Activated effector memory CD4-positive, alpha-beta T cell treated with anti-CD3 and anti-CD28 coated beads, Interleukin-2, amount 50 U/mL, for 16 hours (primary cell): ENCODE data around the gene TUT1.
"Not testable (repeated sequence)": the region's sequence is repeated elsewhere in the genome, so short reads cannot be mapped to it uniquely, and the experiment has no call there.

Experiments
- DNase-seq: peaks from one replicate; pipeline ENCODE4 v3.0.0-alpha.2; 2020

TUT1 gene

DNA sequence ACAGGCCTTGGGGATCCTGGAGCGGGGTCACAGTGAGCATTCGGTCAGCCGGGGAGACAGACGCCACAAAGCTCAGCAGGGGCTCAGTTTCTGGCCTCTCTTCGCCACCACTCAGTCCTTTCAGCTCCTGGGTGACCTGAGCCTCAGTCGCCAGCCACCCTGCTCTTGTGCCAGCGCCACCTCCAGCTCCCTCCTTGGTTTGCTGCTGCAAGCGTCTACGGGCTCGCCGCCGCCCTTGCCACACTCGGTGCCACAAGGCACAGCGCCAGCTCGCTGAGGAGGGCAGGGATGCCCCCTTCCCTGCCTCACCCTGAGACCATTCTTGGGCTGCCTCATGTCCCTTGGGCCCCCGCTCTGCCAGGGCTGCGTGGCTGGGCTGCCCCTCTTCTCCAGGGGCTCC, 16.2 kb downstream of the TUT1 start:
- DNase-seq, result no peak

DNA sequence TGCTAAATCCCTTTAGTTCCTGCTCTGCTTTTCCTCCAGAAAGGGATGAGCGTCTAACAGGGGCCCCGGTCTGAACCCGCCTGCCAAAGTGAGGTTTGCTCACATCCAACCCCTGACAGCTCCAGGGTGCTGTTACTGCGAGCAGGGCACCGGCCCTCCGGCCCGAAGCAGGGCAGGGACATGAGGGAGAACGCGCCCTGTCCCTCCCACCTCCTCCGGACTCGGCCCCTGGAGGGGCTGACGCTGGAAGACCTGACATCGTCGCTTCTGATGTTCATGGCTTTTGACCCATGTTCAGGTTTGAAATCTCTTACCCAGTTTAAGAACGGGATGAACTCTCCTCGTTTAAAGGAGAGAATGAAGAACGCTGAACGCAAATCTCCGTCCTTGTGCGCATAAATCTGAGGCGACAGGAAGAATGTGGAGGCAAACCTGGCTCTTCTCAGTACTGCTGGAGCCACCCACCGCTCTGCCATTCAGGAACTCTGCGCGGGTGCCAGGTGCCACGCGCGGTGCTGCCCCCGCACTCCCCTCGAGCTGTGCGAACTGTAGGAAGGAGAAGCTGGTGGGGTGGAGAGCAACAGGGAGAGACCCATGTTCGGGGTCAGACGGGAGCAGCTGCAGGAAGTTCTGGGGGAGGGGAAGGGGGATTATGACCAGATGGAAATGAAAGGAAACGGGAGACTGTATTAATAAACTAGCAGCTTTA, 16.8 kb downstream of the TUT1 start:
- DNase-seq, result no peak

DNA sequence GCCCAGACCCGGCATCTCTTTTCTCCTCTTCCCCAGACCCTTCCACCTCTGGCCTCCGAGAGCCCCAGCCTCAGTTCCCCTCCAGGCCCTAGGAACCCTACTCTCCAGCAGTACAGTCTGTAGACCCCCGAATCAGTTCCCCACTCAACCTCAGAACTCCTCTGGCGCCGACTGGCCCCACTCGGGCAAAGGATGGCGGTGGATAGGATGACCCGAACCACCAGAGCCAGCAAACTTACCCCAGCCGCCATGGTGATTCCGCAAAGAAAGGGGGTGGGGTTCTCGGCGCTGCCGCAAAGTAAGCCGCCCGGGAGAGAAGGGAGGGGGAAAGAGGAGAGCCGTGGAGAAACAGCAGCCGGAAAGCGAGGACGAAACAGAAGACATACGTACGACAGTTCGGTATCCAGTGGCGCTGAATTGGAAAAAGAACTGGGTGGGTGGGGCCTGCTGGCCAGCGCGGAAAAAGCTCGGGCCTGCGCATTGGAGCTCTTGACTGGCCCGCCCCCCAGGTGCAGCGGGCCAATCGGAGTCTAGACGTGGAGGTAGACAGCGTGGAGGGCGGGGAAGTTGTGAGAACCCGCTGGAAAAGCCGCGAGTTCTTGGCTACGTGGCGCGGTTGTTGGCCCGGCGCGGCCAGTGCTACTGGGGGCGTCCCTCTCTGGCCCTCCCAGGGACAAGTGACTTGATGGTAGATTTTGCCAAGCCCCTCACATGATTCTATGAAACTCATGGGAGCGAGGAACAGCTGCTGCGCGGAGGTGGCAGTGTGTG, 17.5 kb downstream of the TUT1 start, which contains the start of gene EEF1G:
TSS of gene EEF1G (minus strand) at position 300 of the 771 bp plus-strand sequence. CDS start at position 251, 49 bp downstream.
- DNase-seq, result peak; percentile 99

DNA sequence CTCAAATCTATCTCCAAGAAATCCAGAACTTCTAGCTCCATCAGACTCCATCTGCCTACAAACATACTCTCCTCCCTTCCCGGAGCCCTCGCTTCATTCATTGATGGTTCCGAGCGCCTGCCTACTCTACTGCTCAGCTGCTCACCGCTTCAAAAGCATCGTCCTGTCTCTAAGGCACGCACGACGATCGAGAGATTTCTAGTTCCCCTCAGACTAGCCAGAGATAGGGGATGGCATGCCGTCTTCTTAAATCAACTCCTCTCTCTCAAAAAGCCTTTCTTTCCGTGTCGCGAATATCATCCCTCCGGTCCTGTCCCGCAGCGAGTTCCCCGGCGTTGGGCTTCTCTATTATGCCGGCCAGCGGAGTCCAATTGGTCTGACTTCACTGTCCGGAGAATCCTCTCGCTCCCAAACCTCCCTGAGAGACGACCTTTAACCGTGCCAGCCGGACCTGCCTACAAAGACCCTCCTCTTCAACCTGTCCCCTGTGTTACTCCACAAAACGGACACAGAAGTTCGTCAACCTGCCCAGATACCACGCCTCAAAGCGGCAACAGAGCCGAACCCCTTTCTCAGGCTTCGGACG, 18.2 kb downstream of the TUT1 start:
- DNase-seq, result peak; percentile 73

DNA sequence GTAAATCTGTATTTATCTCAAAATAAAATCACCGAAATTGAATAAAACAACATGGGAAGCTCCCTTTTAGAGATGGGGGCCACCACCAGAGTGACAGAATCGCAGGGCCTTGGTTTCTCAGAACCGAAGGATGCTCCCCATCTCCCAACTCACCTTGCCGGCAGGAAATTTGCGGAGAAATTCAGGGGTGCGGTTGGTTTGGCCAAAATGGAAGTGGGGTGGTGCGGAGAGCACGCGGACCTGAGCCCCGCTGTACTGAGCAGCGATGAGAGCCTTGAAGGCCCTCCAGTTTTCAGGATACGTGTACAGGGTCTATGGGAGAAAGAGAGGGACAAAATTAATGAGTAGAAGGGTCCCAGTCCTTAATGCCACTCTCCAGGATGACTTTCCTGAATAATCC, 18.9 kb downstream of the TUT1 start:
- DNase-seq, result no peak

DNA sequence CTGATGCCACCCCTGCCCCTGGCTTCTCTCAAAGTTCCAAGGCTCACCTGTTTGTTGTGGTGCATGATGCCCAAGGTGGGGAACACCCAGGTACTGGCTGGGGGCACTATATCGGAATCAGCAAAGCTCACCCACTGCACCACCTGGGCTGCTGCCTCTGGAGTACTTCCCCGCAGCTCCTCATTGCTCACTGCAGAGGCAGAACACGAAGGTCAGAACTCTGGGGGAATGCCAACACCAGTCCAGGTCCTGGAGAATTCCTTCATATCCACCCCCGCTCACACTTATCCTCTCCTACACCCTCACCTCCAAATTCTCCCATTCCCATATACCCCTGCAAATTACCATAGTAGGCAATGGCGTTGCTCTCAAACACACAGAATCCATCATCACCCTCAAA, 19.8 kb downstream of the TUT1 start:
- DNase-seq, result not testable (repeated sequence)

DNA sequence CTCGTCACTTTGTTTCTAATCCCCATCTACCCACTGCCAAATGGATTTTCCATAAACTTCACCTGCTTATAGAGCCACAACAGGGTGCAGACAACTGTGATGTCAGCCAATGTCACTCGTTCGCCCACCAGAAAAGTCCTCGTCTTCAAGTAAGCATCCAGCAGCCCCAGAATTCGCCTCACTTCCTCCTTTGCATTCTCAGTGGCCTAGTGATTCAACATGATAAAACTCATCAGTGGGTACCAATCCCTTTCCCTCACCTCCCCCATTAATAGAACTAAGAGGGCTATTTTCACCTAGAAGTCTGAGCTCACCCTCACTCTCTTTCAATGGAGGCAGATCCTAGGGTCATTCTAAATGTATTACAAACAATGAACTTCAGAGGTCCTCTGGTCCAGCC, 20.4 kb downstream of the TUT1 start:
- not testable (repeated sequence) for DNase-seq

DNA sequence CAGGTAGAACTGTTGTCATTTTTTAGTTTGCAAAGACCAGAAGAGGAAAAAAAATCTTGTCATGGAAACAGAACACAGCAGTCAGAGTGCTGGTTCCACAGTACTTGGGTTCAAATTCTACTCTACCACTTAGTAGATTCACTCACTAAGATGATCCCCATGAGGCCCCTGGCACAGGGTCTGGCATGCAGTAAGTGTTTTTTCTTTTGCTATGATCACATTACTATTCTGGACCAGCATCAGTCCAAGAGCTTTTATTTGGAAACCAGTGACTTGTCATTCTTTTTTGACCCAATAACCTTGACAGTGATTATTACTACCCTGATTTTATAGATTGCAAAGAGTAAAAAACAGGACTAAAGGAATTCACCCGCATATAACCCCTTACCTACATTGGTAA, 21.7 kb downstream of the TUT1 start:
- DNase-seq, result no peak

DNA sequence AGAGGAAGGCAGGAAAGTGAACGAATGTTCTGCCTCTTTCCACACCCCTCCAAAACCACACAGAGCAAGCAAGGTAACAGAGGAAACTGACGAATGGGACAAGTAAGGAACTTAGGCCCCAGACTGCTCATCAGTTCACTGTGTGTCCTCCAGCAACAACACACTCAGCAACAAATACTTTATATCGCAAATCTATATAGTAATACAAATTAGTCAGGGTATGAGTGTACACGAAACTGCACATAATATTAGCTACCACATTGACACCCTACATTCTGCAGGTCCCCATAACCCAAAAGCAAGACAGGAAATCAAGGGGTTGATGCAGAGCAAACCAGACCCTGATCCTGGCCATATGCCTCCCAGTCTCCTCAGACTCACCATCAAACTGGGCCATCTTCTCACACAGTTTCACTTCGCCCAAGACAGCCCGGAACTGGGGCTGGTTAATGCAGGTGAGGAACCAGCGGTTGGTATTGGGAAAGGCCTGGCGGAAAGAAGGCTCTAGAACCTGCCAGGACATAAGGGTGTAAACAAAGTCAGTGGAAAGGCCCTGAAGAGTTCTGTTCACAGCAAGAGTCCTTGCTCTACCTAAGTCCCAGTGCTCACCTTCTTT, 24.2 kb downstream of the TUT1 start:
- no peak for DNase-seq

DNA sequence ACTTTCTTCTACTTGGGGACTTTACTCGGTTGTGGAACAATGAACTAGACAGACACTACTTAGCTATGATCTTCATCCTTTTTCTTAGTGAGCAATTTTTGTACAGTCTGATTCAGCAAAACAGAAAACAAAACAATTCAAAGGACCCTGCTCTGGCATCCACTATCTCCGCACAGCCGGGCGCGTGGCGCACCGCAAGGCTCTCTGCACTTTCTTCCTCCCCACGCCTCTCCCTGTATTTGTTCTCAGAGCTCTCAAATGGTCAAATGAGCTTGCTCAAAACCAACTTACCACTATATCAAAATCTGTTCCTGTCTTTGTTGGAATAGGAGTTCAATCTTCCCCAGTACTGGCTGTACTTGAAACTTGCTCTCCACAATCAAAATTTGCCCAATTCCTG, 25.1 kb downstream of the TUT1 start:
- DNase-seq, result no peak

DNA sequence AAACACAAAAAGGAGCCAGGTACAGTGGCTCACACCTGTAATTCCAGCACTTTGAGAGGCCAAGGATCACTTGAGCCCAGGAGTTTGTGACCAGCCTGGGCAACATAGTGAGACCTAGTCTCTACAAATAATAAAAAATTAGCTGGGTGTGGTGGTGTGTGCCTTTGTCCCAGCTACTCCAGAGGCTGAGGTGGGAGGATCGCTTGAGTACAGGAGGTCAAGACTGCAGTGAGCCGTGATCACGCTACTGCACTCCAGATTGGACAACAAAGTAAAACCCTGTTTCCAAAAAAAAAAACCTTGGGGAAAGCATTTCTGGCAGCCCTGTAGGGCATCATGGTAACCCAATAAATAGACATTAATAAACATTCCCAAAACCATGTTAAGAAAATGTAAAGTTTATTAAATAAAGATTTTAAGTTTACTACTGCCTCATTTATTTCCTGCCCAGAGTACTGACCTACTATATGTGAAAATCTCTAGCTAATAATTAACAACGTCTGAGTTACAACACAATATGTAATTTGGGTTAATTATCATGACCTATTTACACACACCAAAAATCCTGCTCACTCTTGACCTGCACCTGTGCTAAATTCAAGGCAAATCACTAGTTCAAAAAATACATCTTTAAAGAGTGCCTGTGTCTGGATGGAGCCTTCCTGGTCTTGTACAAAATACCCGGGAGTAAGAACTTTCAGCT, 26.1 kb downstream of the TUT1 start:
- no peak for DNase-seq

DNA sequence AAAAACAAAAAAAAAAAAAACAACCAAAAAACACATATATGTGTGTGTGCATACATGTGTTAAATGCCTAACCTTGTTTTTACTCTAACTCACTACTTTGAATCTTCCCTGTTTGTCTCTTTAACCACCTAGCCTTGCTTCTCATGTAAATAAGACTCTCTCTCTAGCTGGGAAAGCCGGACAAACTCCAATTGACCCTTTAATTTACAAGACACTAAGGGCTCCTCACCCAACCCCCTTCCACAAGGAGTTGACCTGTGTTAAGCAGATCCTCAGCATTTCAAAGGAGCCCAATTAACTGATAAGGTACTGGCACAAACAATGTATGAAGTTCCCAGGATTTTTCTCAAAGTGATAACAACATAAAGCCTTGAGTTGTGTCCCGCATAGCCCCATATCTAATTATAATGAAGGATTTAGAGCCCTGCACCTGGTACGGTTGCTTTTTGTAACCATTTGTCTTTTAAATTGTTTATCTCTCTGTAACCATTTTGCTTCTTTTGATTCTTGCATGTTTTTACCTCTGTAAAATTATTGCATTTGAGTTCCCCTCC, 29.6 kb downstream of the TUT1 start:
- not testable (repeated sequence) for DNase-seq

DNA sequence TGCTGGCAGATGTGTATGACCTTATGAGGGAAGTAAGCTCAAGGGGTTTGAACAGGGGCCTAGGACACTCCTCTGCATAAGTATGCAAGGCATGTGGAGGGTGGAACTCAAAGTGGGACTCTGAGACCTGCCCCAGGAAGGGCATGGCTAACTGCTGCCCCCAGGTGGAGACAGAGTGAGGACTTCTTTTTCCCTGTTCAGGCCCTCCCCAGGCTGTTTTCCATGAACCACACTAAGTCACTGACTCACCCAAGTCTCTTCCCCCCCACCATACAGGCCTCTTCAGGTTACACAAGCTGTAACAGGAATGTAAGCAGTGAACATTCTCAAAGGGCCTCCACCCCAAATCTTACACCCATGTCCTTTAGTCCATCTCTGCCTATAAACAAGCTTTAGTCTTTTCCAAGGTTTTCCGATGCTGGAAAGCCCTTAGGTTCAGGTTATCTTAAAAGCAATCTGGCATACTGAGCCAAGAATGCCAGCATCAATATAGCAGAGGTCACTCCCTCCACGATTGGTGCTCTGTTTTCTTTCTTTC, 30.7 kb downstream of the TUT1 start:
- peak; percentile 92 for DNase-seq

DNA sequence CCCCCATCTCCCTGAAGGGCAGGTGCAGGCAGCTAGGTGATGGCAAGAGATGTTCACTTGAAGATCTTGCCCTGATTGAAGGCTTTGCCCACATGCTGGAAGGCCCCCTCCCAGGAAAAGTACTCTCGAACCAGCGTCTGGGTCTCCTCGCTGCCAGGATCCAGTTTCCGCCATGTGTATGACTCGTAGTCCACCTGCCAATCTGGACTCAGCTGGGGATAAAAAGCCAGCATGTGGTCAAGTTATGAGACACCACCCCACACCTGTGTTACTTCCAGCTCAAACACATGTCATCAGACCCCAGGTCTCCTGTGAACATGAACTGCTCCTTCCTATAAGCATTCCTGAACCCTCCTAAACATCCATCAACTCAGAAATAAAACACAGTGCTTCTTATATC, 31.7 kb downstream of the TUT1 start:
- not testable (repeated sequence) for DNase-seq

DNA sequence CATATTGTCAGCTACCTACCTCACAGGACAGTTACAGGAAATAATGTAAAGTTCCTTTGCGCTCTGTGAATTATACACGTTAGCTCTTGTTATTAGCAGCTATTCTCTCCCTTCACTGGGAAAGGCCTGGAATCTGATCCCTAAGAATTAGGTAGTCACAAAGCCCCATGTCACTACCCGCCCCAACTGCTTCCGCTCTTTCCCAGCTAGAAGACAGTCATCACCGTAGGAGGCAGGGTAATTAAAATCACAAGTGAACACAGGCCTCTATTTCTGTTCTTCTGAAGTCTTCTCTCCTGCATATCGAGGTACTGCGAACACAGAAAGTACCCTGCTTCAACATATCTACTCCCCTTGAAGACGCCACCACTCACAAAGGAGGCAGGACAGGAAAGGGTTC, 32.1 kb downstream of the TUT1 start:
- no peak for DNase-seq

DNA sequence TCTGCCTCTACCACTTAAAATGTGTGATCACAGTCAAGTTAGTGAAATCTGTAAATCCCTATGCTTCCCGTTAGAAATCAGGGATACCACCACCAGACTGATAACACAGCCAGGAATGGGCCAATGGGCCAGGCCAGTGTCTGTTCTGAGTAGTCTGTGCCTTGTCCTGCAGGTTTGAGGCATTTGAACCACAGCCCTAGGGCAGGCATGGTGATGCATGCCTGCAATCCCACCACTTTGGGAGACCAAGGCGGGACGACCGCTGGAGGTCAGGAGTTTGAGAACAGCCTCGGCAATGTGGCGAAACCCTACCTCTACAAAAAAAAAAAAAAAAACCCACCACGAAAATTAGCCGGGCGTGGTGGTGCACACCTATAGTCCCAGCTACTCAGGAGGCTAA, 32.7 kb downstream of the TUT1 start:
- no peak for DNase-seq

DNA sequence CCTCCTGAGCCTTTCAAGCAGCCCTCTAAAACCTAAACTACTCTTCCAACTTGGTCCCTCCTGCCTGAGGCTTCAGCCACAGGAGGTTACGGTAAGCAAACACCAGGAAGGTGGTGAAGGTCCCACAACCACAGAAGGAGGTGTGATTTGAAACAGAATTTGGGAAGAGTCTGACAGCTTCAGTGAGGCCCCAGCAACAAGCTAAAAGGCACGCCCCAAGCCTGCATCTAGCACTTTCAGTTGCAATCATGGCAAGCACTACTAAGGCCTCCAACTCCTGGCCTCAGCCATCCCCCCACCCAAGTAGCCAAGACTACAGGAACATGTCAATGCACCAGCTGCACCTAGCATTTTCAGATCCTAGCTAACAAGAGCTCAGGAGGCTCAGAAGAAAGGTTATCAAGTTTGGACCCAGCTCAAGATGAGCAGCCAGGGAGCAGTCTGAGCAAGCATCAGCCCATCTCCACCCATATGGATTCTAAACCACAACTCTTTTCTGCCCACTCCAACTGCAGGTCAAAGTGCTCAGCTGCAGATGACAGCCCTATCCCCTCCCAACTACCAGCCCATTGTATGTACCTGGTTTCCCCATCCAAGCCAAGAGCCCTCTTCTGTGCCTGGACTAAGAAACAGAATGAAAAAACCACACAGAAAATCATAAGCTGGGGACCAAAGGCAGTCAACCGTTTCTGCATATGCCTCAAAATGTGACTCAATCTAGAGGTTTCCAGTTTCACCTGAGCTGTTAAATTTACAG, 34.3 kb downstream of the TUT1 start:
- DNase-seq, result peak; percentile 77

DNA sequence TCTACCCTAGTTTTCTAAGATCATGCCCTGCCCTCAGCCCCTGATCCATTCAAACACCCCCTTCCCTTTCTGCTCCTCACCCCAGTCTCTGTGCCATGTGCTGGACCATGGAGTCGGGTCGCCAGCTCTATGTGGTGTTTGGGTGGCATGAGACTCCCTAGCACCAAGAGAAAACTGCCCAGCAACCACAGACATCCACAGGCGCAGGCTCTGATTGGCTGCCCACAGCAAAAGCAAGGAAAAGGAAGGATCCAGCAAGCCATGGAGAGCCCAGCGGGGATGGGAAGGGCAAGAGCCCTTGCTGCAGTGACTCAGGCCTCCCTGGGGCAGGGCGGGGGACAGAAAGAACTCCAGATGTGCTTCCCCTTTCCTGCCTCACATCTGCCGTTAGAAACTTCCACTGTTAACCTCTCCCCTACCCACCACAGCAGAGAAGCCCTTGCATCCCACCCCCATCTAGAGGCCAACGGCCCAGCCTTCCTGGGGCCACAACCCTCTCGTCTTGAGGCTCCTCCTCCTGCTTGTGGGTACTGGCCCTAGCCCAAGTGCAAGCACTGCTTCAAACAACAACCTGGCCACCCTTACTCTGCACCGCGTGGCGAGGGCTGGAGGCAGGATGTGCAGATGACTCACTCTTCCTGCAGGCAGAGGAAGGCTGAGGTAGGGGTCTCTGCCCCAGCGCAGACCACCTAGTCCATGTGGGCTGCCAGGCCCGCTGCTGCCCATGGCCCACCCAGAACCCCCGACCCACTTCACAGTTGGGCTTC, 35.0 kb downstream of the TUT1 start:
- DNase-seq, result peak; percentile 91

DNA sequence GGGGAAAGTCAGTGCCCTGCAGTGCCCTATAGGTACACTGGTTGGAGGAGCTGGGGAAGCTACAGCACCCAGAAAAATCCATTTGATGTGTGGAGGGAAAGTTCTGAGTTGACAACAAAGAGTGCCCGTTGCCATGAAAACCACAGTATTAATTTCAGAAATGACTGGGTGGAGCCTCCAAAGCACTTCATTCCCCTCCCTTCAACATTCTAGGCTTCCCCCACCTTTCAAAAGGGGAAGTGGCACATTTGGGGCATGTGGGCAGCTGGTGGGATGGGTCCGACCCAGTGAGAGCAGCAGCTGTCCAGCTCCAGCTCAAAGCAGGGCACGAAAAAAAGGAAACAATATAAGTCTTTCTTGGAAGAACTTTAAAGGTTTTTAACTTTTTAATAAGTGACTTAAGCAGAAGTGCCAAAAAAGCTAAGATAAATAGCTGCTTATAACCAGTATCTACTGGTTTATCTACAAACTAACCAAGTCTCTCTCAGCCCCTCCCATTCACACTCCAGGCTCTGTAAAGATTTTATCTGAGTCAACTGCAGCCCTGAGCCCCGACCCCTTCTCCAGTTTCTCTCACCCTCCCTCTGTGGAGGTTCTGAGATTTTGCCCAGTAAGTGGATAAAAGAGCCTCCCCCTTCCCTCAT, 35.7 kb downstream of the TUT1 start:
- DNase-seq, result peak; percentile 87
